Measurements from ENCODE around the gene SPNS2.

- TF ChIP-seq POLR2A (IDR thresholded peaks at IDR 0.05) (no peak), CTCF (IDR thresholded peaks at IDR 0.05) (no peak)
These were observed 2.7 kb downstream of the SPNS2 start for GRCh38 chr17:4501295-4501949.
